ENCODE measurements around the gene ABCC2. TPM values are rescaled to one million over a fixed set of nuclear protein-coding genes. Genes with fewer than 3 reads are reported as not detected.
"Not testable (repeated sequence)": the region's sequence is repeated elsewhere in the genome, so short reads cannot be mapped to it uniquely, and the experiment has no call there.

Gene ABCC2
- total RNA-seq, 1 donor from 2014 or later: 1.9 TPM

GRCh38 chr10:99828464-99828863 lies 46.0 kb downstream of the ABCC2 start:
- no peak for DNase-seq (ENCODE audit: low spot score)
- Mint-ChIP-seq H3K9me3 (ENCODE audit: unreplicated experiment) (no peaks in the 10 kb centered on the region), H3K4me3 (ENCODE audit: unreplicated experiment) (no peak overlapping the region), H3K27ac (ENCODE audit: unreplicated experiment) (no peak overlapping the region), H3K27me3 (ENCODE audit: unreplicated experiment) (no peaks in the 10 kb centered on the region), H3K4me1 (ENCODE audit: unreplicated experiment) (peaks cover 10% of the 10 kb centered on the region), H3K36me3 (ENCODE audit: low read depth, unreplicated experiment) (peaks cover 7% of the 10 kb centered on the region)
- TF ChIP-seq, protein P1, sequence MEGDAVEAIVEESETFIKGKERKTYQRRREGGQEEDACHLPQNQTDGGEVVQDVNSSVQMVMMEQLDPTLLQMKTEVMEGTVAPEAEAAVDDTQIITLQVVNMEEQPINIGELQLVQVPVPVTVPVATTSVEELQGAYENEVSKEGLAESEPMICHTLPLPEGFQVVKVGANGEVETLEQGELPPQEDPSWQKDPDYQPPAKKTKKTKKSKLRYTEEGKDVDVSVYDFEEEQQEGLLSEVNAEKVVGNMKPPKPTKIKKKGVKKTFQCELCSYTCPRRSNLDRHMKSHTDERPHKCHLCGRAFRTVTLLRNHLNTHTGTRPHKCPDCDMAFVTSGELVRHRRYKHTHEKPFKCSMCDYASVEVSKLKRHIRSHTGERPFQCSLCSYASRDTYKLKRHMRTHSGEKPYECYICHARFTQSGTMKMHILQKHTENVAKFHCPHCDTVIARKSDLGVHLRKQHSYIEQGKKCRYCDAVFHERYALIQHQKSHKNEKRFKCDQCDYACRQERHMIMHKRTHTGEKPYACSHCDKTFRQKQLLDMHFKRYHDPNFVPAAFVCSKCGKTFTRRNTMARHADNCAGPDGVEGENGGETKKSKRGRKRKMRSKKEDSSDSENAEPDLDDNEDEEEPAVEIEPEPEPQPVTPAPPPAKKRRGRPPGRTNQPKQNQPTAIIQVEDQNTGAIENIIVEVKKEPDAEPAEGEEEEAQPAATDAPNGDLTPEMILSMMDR (IDR thresholded peaks at IDR 0.05; ENCODE audit: unreplicated experiment): no peak

GRCh38 chr10:99832439-99832838 lies 50.0 kb downstream of the ABCC2 start:
- H3K9me3 Mint-ChIP-seq (ENCODE audit: unreplicated experiment): peaks cover 6% of the 10 kb centered on the region
- no peak overlapping the region for H3K27ac Mint-ChIP-seq (ENCODE audit: unreplicated experiment)
- H3K4me3 Mint-ChIP-seq (ENCODE audit: unreplicated experiment): no peak overlapping the region
- H3K27me3 Mint-ChIP-seq (ENCODE audit: unreplicated experiment): peaks cover 9% of the 10 kb centered on the region
- peaks cover 10% of the 10 kb centered on the region for H3K4me1 Mint-ChIP-seq (ENCODE audit: unreplicated experiment)
- DNase-seq (ENCODE audit: low spot score): no peak
- peaks cover 22% of the 10 kb centered on the region for H3K36me3 Mint-ChIP-seq (ENCODE audit: low read depth, unreplicated experiment)
- TF ChIP-seq, protein P1 (IDR thresholded peaks at IDR 0.05; ENCODE audit: unreplicated experiment): no peak

DNA sequence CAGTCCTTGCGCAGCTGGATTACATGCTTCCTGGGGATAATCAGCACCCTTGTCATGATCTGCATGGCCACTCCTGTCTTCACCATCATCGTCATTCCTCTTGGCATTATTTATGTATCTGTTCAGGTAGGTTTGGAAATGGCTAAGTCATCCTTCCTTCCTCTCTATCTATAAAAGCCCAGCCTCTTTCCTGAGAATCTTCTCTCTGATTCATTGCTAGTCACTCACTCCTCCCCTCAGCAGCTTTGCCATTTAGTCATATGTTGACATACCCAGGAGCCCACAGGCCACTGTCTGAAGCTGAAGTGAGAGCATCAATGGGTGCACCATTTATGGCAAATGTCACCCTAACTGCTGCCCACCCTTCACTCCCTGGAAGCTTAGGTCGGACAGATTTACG lies 52.0 kb downstream of the ABCC2 start:
- DNase-seq (ENCODE audit: low spot score): no peak
- Mint-ChIP-seq H3K4me3 (ENCODE audit: unreplicated experiment) (no peak overlapping the region), H3K4me1 (ENCODE audit: unreplicated experiment) (peaks cover 10% of the 10 kb centered on the region), H3K27ac (ENCODE audit: unreplicated experiment) (no peak overlapping the region), H3K36me3 (ENCODE audit: low read depth, unreplicated experiment) (peaks cover 19% of the 10 kb centered on the region), H3K9me3 (ENCODE audit: unreplicated experiment) (peaks cover 6% of the 10 kb centered on the region), H3K27me3 (ENCODE audit: unreplicated experiment) (peaks cover 9% of the 10 kb centered on the region)
- TF ChIP-seq, protein P1 (IDR thresholded peaks at IDR 0.05; ENCODE audit: unreplicated experiment): no peak

- Mint-ChIP-seq H3K27ac (ENCODE audit: unreplicated experiment) (no peak overlapping the region), H3K4me1 (ENCODE audit: unreplicated experiment) (peaks cover 7% of the 10 kb centered on the region), H3K9me3 (ENCODE audit: unreplicated experiment) (peaks cover 8% of the 10 kb centered on the region), H3K36me3 (ENCODE audit: low read depth, unreplicated experiment) (peaks cover 17% of the 10 kb centered on the region), H3K27me3 (ENCODE audit: unreplicated experiment) (peaks cover 9% of the 10 kb centered on the region), H3K4me3 (ENCODE audit: unreplicated experiment) (no peak overlapping the region)
- no peak for DNase-seq (ENCODE audit: low spot score)
- TF ChIP-seq, protein P1 (IDR thresholded peaks at IDR 0.05; ENCODE audit: unreplicated experiment): no peak
Measured at GRCh38 chr10:99835947-99836346, 53.5 kb downstream of the ABCC2 start.

- no peak for DNase-seq (ENCODE audit: low spot score)
- Mint-ChIP-seq H3K27ac (ENCODE audit: unreplicated experiment) (no peak overlapping the region), H3K27me3 (ENCODE audit: unreplicated experiment) (peaks cover 9% of the 10 kb centered on the region), H3K36me3 (ENCODE audit: low read depth, unreplicated experiment) (peaks cover 20% of the 10 kb centered on the region), H3K4me1 (ENCODE audit: unreplicated experiment) (peaks cover 7% of the 10 kb centered on the region), H3K9me3 (ENCODE audit: unreplicated experiment) (peaks cover 10% of the 10 kb centered on the region), H3K4me3 (ENCODE audit: unreplicated experiment) (peak overlapping the region; percentile 17)
- TF ChIP-seq, protein P1 (IDR thresholded peaks at IDR 0.05; ENCODE audit: unreplicated experiment): no peak
Measured at GRCh38 chr10:99836711-99837110, 54.3 kb downstream of the ABCC2 start.

DNA sequence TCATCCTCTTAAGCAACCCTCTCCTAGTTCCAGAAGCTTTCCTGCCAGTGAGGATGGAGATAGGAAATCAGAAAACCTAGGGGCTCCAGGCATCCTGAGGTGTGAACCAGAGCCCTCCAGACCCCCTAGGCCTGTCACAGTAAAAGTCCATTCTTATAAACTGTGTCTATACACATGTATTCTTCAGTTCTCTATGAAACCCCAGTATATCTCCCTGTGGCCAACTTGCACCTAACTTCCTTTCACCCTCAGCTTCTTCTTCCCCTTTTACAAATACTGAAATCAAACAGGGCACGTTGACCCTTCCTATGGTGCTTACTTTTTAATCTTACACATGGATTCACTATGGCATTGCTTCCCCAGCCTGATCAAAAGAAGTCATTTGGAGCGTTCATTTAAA lies 58.4 kb downstream of the ABCC2 start:
- Mint-ChIP-seq H3K36me3 (ENCODE audit: low read depth, unreplicated experiment) (peaks cover 22% of the 10 kb centered on the region), H3K9me3 (ENCODE audit: unreplicated experiment) (peaks cover 10% of the 10 kb centered on the region), H3K4me3 (ENCODE audit: unreplicated experiment) (peak overlapping the region; percentile 29), H3K4me1 (ENCODE audit: unreplicated experiment) (peaks cover 24% of the 10 kb centered on the region)
- H3K27me3 Mint-ChIP-seq (ENCODE audit: unreplicated experiment); H3K27ac Mint-ChIP-seq (ENCODE audit: unreplicated experiment); DNase-seq (ENCODE audit: low spot score): not testable (repeated sequence)

All from endothelial cell (in vitro differentiated cells).